WERI-Rb-1 (cell line): ENCODE measurements around the gene MACROD2.

Experiments used
- DNase-seq: peaks from one replicate; pipeline ENCODE4 v3.0.0-alpha.2; 2020
- H3K27ac ChIP-seq: fragments of 250-450 bp; sonication (Bioruptor Pico); 2 replicates; pipeline ENCODE4 v1.5.1; 2020; ENCODE audit warnings: mild to moderate bottlenecking, moderate library complexity
- H3K27me3 ChIP-seq: fragments of 250-450 bp; sonication (Bioruptor Pico); 2 replicates; pipeline ENCODE4 v1.5.1; 2021; ENCODE audit warnings: mild to moderate bottlenecking, low read depth, moderate library complexity; ENCODE audit not compliant: insufficient read depth, severe bottlenecking
- H3K36me3 ChIP-seq: fragments of 250-450 bp; sonication (Bioruptor Pico); 2 replicates; pipeline ENCODE4 v1.5.1; 2020; ENCODE audit warnings: mild to moderate bottlenecking, moderate library complexity
- H3K4me3 ChIP-seq: 2 replicates; pipeline ENCODE4 v1.5.1; 2011; ENCODE audit warnings: low read depth, mild to moderate bottlenecking, control low read depth, low read length
- H3K9me3 ChIP-seq: fragments of 250-450 bp; sonication (Bioruptor Pico); 2 replicates; pipeline ENCODE4 v1.5.1; 2021; ENCODE audit warnings: mild to moderate bottlenecking, moderate library complexity; ENCODE audit not compliant: severe bottlenecking
- CTCF ChIP-seq: IDR thresholded peaks from 2 replicates; pipeline ENCODE4 v1.5.1; 2011; ENCODE audit warnings: low read depth, mild to moderate bottlenecking, control low read depth, inconsistent platforms, low read length

The MACROD2 gene

DNA sequence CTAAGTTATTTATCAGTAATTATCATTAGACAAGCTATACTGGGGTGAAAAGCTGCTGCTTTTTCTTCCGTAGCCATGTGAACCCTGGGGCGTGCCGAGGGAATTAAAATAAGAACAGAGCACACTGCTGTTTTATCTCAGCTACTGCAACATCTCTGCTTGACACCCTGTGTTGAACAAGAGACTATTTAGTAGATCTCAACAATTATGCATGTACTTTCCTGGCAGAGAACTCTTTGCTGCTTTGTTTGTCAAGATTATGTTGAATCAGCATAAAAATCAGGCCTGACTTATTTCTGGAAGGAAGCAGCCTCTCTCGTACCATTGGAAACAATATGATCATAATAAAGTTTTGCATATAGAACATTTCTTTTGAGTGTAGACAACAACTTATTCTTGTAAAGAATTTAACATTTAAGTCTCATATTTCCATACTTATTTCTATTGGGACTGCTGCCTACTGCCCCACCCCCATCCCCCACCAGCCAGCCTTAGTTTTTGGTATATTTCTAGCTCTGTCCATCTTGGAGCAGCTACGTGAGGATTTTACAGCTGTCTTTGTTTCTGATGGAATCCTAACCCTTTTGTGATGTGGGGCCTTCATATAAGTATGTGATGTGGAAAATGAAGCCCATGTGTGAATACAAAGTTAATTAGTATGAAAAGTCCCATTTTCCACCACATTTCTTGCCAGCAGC is 1566.5 kb downstream of the MACROD2 start:
- TF ChIP-seq CTCF = no peak
- Histone ChIP-seq H3K36me3 (no peaks in the 10 kb centered on the region), H3K27me3 (no peaks in the 10 kb centered on the region), H3K9me3 (no peaks in the 10 kb centered on the region), H3K4me3 (no peak overlapping the region), H3K27ac (no peak overlapping the region)
- no peak for DNase-seq

GRCh38 chr20:15563836-15564235 is 1568.5 kb downstream of the MACROD2 start:
- no peak for DNase-seq

DNA sequence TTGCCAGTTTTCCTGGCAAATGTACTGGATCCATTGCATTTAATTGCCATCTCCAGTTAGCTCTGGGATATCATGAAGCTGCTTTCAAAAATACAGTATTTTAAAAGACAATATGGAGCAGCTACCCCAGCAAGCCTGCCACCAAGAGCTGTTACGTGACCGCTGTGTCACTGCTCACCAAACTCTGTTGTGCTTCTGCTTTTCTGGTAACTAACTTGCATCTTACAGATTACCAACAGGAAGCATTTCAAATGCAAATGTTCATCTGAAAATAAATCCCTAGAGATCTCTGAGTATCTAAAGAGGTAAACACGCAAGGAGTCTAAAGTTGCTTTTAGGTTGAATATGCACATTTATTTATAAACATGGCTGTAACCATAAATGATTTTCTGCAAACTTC is 1569.7 kb downstream of the MACROD2 start:
- no peaks in the 10 kb centered on the region for H3K27me3 ChIP-seq
- DNase-seq = no peak
- H3K4me3 ChIP-seq = no peak overlapping the region
- H3K9me3 ChIP-seq = no peaks in the 10 kb centered on the region
- no peak overlapping the region; the same call in 1 of the 2 replicates for H3K27ac ChIP-seq
- no peaks in the 10 kb centered on the region for H3K36me3 ChIP-seq
- TF ChIP-seq CTCF = no peak

More at GRCh38 chr20:15563836-15564235, 1568.5 kb downstream of the MACROD2 start:
- H3K27ac ChIP-seq = no peak overlapping the region
- H3K27me3 ChIP-seq = no peaks in the 10 kb centered on the region
- no peaks in the 10 kb centered on the region for H3K9me3 ChIP-seq
- H3K4me3 ChIP-seq = no peak overlapping the region
- TF ChIP-seq CTCF = no peak
- no peaks in the 10 kb centered on the region for H3K36me3 ChIP-seq

DNA sequence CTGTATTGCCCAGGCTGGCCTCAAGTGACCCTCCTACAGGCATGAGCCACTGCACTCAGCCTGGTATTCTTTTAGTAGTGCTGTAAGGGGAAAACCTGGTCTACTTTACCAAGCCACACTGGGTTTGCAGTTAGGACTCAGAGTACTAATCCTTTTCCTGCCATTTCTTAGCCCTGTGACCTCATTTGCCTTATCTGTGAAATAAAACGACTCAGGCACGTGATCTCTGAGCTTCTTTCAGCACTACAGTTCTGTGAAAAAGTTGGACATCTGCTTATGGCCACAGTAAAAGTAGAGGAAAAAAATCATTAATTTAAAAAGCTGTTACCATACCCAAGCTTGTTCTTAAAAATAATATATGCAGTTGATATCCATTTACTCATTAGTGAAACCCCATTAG is 1570.5 kb downstream of the MACROD2 start:
- no peaks in the 10 kb centered on the region for H3K27me3 ChIP-seq
- no peak overlapping the region for H3K4me3 ChIP-seq
- no peak for TF ChIP-seq CTCF
- DNase-seq = peak; percentile 25
- peak overlapping the region; percentile 4; the same call in 1 of the 2 replicates for H3K27ac ChIP-seq
- H3K36me3 ChIP-seq = no peaks in the 10 kb centered on the region
- H3K9me3 ChIP-seq = no peaks in the 10 kb centered on the region

- Histone ChIP-seq H3K9me3 (no peaks in the 10 kb centered on the region), H3K4me3 (no peak overlapping the region), H3K36me3 (no peaks in the 10 kb centered on the region), H3K27me3 (no peaks in the 10 kb centered on the region), H3K27ac (no peak overlapping the region)
- no peak for DNase-seq
- no peak for TF ChIP-seq CTCF
These were observed 1571.9 kb downstream of the MACROD2 start for GRCh38 chr20:15567219-15567618.

GRCh38 chr20:15570156-15570555 is 1574.8 kb downstream of the MACROD2 start:
- DNase-seq = no peak
- H3K4me3 ChIP-seq = no peak overlapping the region
- no peaks in the 10 kb centered on the region for H3K9me3 ChIP-seq
- H3K27ac ChIP-seq = no peak overlapping the region
- H3K27me3 ChIP-seq = no peaks in the 10 kb centered on the region
- no peak for TF ChIP-seq CTCF
- H3K36me3 ChIP-seq = no peaks in the 10 kb centered on the region
